Astrocyte of the hippocampus (primary cell): ENCODE results near the gene UBL7.

Experiments
- DNase-seq: peaks from one replicate; pipeline ENCODE4 v3.0.0; 2011; ENCODE audit warnings: low read depth, low spot score

Gene UBL7

GRCh38 chr15:74408385-74408784, 52.6 kb downstream of the UBL7 start:
- no peak for DNase-seq

GRCh38 chr15:74406992-74407705, 53.8 kb downstream of the UBL7 start:
- peak; percentile 93 for DNase-seq

GRCh38 chr15:74406517-74406916, 54.4 kb downstream of the UBL7 start:
- no peak for DNase-seq

- DNase-seq: no peak
Measured at GRCh38 chr15:74405823-74406222, 55.1 kb downstream of the UBL7 start.

- no peak for DNase-seq
Measured at GRCh38 chr15:74403991-74404563, 56.9 kb downstream of the UBL7 start.

GRCh38 chr15:74403588-74403919, 57.4 kb downstream of the UBL7 start:
- no peak for DNase-seq

- no peak for DNase-seq
Measured at GRCh38 chr15:74402873-74403587, 57.9 kb downstream of the UBL7 start.

GRCh38 chr15:74402337-74402841, 58.6 kb downstream of the UBL7 start:
- DNase-seq: no peak

- DNase-seq: no peak
Measured at GRCh38 chr15:74400915-74401757, 59.8 kb downstream of the UBL7 start.

- DNase-seq: no peak
Measured at GRCh38 chr15:74400313-74400860, 60.6 kb downstream of the UBL7 start.

GRCh38 chr15:74399511-74400312, 61.2 kb downstream of the UBL7 start:
- no peak for DNase-seq

- DNase-seq: no peak
Measured at GRCh38 chr15:74399100-74399499, 61.9 kb downstream of the UBL7 start.

GRCh38 chr15:74398183-74398582, 62.8 kb downstream of the UBL7 start:
- DNase-seq: no peak

- no peak for DNase-seq
Measured at GRCh38 chr15:74397239-74398068, 63.5 kb downstream of the UBL7 start.

- DNase-seq: peak; percentile 74
Measured at GRCh38 chr15:74396445-74397238, 64.3 kb downstream of the UBL7 start.

- DNase-seq: no peak
Measured at GRCh38 chr15:74396146-74396438, 64.9 kb downstream of the UBL7 start.
